ENCODE results near the gene RGP1. TPM values are rescaled to one million over a fixed set of nuclear protein-coding genes. Genes with fewer than 3 reads are reported as not detected.

RGP1 gene
- total RNA-seq, 2 donors from 2014 or later, result 18.9 to 25.6 TPM

DNA sequence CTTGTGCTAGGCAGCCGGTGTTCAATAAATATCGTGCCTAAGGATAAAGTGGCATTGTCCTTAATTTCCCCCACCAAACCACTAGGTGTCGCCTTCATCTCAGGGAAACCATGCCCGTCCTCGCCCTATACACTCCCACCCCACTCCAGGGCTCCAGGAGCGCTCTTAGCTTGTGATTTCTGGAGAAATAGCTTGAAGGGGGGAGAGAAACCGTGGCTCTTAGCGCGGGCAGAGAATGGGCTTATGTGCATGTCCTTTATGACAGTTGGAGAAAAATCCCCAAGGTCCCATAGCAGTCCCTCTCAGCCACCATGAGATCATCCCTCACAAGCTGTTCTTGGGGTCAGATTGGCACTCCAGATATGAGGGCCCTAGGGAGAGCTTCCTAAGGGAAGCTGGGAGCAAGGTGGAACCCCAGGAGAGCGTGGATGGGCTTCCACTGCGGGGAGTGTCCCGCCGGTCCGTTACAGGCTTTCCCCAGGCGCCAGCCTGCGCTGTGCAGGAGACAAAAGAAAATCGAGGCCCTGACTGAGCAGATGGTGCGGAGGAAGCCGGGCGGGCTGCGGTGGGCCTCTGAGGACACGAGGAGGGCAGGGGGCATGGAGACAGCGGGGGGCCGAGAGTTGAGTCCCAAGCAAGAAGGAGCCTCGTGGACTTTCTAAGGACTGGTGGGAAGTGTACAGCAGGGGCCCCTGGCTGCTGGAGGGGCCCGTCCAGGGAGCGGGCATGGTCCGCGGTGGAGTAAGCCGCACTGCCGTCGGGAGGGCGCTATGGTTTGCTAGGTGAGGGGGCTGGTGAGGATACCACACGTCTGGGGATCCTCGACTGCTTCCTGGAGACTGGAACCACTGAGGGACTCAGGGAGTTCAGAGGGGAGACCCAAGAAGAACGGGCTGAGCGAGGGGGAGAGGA lies 41.6 kb downstream of the RGP1 start:
- ATAC-seq (replicated peaks), result peak; percentile 88
- Mint-ChIP-seq H3K27ac (peak overlapping the region; percentile 25), H3K36me3 (ENCODE audit: low read depth) (peaks cover 39% of the 10 kb centered on the region), H3K27me3 (no peaks in the 10 kb centered on the region), H3K4me1 (peaks cover 14% of the 10 kb centered on the region), H3K4me3 (no peak overlapping the region), H3K9me3 (no peaks in the 10 kb centered on the region)

GRCh38 chr9:35791297-35791921 lies 42.3 kb downstream of the RGP1 start, which contains the start of gene NPR2:
NPR2 (plus strand) TSS chr9:35791591; CDS start chr9:35792409, 818 bp downstream.
- ATAC-seq (replicated peaks), result no peak
- H3K27ac Mint-ChIP-seq, result peak within 1 kb of the TSS; percentile 25
- H3K36me3 Mint-ChIP-seq (ENCODE audit: low read depth), result peaks cover 31% of the 10 kb centered on the region
- no peaks in the 10 kb centered on the region for H3K27me3 Mint-ChIP-seq
- H3K9me3 Mint-ChIP-seq, result no peaks in the 10 kb centered on the region
- H3K4me3 Mint-ChIP-seq, result no peak within 1 kb of the TSS
- H3K4me1 Mint-ChIP-seq, result peaks cover 10% of the 10 kb centered on the region

GRCh38 chr9:35792024-35792813 lies 43.1 kb downstream of the RGP1 start:
- H3K27ac Mint-ChIP-seq, result no peak overlapping the region
- H3K9me3 Mint-ChIP-seq, result no peaks in the 10 kb centered on the region
- H3K4me1 Mint-ChIP-seq, result peaks cover 10% of the 10 kb centered on the region
- H3K36me3 Mint-ChIP-seq (ENCODE audit: low read depth), result peaks cover 24% of the 10 kb centered on the region
- no peak for ATAC-seq (replicated peaks)
- H3K27me3 Mint-ChIP-seq, result no peaks in the 10 kb centered on the region
- H3K4me3 Mint-ChIP-seq, result no peak overlapping the region

DNA sequence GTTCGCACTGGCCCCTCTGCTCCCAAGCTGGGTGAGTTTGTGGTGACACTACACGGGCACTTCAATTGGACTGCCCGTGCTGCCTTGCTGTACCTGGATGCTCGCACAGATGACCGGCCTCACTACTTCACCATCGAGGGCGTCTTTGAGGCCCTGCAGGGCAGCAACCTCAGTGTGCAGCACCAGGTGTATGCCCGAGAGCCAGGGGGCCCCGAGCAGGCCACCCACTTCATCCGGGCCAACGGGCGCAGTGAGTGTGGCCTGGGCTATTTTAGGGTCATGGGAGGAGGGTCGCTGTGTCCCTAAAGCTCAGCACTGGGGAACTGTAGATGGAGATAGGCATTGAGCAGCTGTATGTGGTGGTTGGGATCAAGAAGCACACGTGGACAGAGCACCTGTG lies 43.7 kb downstream of the RGP1 start:
- H3K27me3 Mint-ChIP-seq, result no peaks in the 10 kb centered on the region
- ATAC-seq (replicated peaks), result no peak
- H3K4me3 Mint-ChIP-seq, result no peak overlapping the region
- H3K9me3 Mint-ChIP-seq, result no peaks in the 10 kb centered on the region
- peaks cover 13% of the 10 kb centered on the region for H3K4me1 Mint-ChIP-seq
- H3K36me3 Mint-ChIP-seq (ENCODE audit: low read depth), result peaks cover 18% of the 10 kb centered on the region
- H3K27ac Mint-ChIP-seq, result peak overlapping the region; percentile 15

GRCh38 chr9:35793461-35793860 lies 44.4 kb downstream of the RGP1 start:
- no peak for ATAC-seq (replicated peaks)
- Mint-ChIP-seq H3K27me3 (no peaks in the 10 kb centered on the region), H3K36me3 (ENCODE audit: low read depth) (peaks cover 14% of the 10 kb centered on the region), H3K27ac (peak overlapping the region; percentile 15), H3K4me1 (peaks cover 15% of the 10 kb centered on the region), H3K4me3 (no peak overlapping the region), H3K9me3 (no peaks in the 10 kb centered on the region)

DNA sequence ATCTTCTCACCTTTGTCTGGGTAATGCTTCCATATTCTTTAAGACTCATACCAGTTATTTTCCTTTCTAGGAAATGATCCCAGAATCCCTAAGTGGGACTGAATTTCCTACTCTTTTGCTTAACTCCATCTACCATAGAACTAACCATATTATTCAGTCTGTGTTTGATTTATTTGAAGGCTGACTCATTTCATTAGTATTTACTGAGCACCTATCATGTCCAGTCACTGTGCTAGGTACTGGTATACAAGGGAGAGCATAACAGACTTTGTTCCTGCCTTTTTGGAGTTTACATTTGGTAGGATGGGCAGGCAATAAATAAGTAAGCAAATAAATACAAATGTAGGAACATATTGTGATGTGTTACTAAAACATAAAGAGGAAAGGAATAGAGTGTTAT lies 46.6 kb downstream of the RGP1 start:
- H3K36me3 Mint-ChIP-seq (ENCODE audit: low read depth), result peaks cover 26% of the 10 kb centered on the region
- no peaks in the 10 kb centered on the region for H3K9me3 Mint-ChIP-seq
- no peak for ATAC-seq (replicated peaks)
- H3K4me1 Mint-ChIP-seq, result peaks cover 21% of the 10 kb centered on the region
- no peaks in the 10 kb centered on the region for H3K27me3 Mint-ChIP-seq
- no peak overlapping the region for H3K4me3 Mint-ChIP-seq
- peak overlapping the region; percentile 23 for H3K27ac Mint-ChIP-seq

DNA sequence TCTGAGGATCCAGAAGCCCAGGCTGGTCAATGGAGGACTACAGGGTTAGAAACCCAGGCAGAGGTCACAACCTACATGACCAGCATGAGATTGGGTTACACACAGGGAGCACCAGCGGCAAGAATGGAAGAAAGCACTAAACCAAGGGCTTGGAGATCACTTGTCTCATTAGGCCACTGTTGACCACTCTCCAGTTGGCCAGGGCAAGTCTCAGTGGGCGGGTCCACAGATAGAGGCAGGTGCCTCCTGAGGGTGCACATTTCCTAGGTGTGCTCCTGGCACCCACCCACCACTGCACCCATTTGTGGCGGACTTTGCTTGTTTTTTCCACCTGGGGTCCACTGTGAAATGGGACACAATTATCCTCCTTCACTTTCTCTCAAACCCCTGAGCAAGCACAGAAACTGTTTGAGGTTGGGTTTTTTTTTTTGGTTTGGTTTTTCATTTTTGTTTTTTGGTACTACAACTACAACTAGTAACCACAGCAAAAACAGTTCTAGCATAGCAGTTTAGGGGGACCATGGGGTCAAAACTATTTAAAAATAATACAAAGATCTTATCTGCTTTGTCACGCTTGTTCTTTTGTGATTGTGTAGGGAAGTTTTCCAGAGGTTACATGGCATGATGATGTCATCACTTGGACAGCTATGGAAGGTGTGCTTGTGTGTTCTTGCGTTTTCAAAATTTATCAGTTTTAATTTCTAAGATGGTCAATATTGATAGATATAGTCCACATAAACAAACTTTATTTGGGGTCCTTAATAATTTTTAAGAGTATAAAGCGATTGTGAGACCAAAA lies 48.4 kb downstream of the RGP1 start:
- Mint-ChIP-seq H3K9me3 (no peaks in the 10 kb centered on the region), H3K36me3 (ENCODE audit: low read depth) (peaks cover 43% of the 10 kb centered on the region), H3K27me3 (no peaks in the 10 kb centered on the region), H3K4me1 (peaks cover 21% of the 10 kb centered on the region), H3K4me3 (no peak overlapping the region), H3K27ac (peak overlapping the region; percentile 90)
- no peak for ATAC-seq (replicated peaks)

- H3K27ac Mint-ChIP-seq, result peak overlapping the region; percentile 90
- H3K4me3 Mint-ChIP-seq, result peak overlapping the region; percentile 13
- H3K27me3 Mint-ChIP-seq, result no peaks in the 10 kb centered on the region
- H3K9me3 Mint-ChIP-seq, result no peaks in the 10 kb centered on the region
- peak; percentile 99 for ATAC-seq (replicated peaks)
- peaks cover 15% of the 10 kb centered on the region for H3K4me1 Mint-ChIP-seq
- H3K36me3 Mint-ChIP-seq (ENCODE audit: low read depth), result peaks cover 48% of the 10 kb centered on the region
Measured at GRCh38 chr9:35798658-35799374, 49.7 kb downstream of the RGP1 start.

- Mint-ChIP-seq H3K27me3 (no peaks in the 10 kb centered on the region), H3K4me1 (peaks cover 11% of the 10 kb centered on the region), H3K36me3 (ENCODE audit: low read depth) (peaks cover 57% of the 10 kb centered on the region), H3K27ac (peak overlapping the region; percentile 79), H3K4me3 (no peak overlapping the region), H3K9me3 (no peaks in the 10 kb centered on the region)
- no peak for ATAC-seq (replicated peaks)
Measured at GRCh38 chr9:35800530-35800929, 51.4 kb downstream of the RGP1 start.

DNA sequence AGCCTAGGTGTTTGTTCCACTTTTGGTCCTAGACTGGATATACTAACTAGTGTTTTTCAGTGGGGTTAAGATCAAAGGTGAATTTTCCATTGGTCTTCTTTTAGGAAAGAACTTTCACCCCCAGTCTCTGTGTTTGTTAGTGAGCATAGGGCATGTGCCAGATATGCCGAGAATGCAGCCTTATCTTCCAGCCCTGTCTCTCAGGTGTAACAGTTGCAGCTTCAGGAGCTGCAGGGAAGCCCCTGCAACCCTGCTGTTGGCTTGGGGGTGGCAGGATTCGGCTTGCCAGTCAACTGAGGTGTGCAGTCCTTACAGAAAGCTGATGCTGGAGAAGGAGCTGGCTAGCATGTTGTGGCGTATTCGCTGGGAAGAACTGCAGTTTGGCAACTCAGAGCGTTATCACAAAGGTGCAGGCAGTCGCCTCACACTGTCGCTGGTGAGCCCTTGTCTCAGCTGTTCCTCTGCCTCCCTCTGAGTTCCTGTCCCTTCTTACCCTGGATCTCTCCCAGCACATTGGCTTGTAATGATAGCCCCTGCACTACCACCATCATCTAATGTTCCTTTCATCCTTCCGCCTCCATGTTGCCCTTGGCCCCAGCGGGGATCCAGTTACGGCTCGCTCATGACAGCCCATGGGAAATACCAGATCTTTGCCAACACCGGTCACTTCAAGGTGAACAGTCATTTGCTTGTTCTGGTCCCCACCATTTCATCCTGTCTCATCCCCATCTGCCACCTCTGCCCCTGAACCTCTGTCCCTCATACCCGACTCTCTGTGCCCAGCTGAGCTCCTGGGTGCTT lies 52.4 kb downstream of the RGP1 start:
- Mint-ChIP-seq H3K9me3 (no peaks in the 10 kb centered on the region), H3K27me3 (no peaks in the 10 kb centered on the region), H3K36me3 (ENCODE audit: low read depth) (peaks cover 67% of the 10 kb centered on the region), H3K27ac (peak overlapping the region; percentile 45), H3K4me1 (peaks cover 11% of the 10 kb centered on the region), H3K4me3 (no peak overlapping the region)
- no peak for ATAC-seq (replicated peaks)

DNA sequence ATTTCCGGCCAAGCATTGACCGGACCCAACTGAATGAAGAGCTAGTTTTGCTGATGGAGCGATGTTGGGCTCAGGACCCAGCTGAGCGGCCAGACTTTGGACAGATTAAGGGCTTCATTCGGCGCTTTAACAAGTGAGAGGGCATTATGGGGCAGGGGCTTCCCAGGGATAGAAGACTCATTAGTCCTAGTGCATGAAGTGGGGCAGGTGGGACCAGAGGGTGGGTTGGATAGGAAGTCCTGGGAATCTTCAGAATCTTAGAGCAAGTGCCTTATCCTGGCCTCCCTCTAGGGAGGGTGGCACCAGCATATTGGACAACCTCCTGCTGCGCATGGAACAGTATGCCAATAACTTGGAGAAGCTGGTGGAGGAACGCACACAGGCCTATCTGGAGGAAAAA lies 57.0 kb downstream of the RGP1 start:
- no peak overlapping the region for H3K27ac Mint-ChIP-seq
- no peaks in the 10 kb centered on the region for H3K9me3 Mint-ChIP-seq
- no peaks in the 10 kb centered on the region for H3K27me3 Mint-ChIP-seq
- no peak for ATAC-seq (replicated peaks)
- no peak overlapping the region for H3K4me3 Mint-ChIP-seq
- H3K36me3 Mint-ChIP-seq (ENCODE audit: low read depth), result peaks cover 59% of the 10 kb centered on the region
- no peaks in the 10 kb centered on the region for H3K4me1 Mint-ChIP-seq
